Neural progenitor cell (in vitro differentiated cells): ENCODE results near the gene ANKRD12. TPM values are rescaled to one million over a fixed set of nuclear protein-coding genes. Genes with fewer than 3 reads are reported as not detected.

Experiments
- DNase-seq: peaks from one replicate; pipeline ENCODE4 v3.0.0-alpha.2; 2016; ENCODE audit warnings: low spot score
- H2AFZ ChIP-seq: fragments of 200-600 bp; sonication (generic); replicated peaks from 2 replicates; pipeline ENCODE4 v1.6.1; 2016; ENCODE audit warnings: antibody characterized with exemption
- H3F3A ChIP-seq: fragments of 200-600 bp; sonication (generic); 2 replicates; pipeline ENCODE4 v1.6.1; 2016; ENCODE audit warnings: antibody characterized with exemption, low read depth
- H3K27ac ChIP-seq: fragments of 200-600 bp; sonication (generic); 2 replicates; pipeline ENCODE4 v1.5.1; 2016; ENCODE audit warnings: mild to moderate bottlenecking
- H3K27me3 ChIP-seq: fragments of 200-600 bp; sonication (generic); 2 replicates; pipeline ENCODE4 v1.6.1; 2016; ENCODE audit warnings: mild to moderate bottlenecking, moderate library complexity
- H3K36me3 ChIP-seq: fragments of 200-600 bp; sonication (generic); 2 replicates; pipeline ENCODE4 v1.5.1; 2016
- H3K4me1 ChIP-seq: fragments of 200-600 bp; sonication (generic); 2 replicates; pipeline ENCODE4 v1.6.1; 2016; ENCODE audit warnings: mixed run types
- H3K4me2 ChIP-seq: fragments of 200-600 bp; sonication (generic); 2 replicates; pipeline ENCODE4 v1.6.1; 2016
- H3K4me3 ChIP-seq: fragments of 200-600 bp; sonication (generic); 2 replicates; pipeline ENCODE4 v1.5.1; 2016
- H3K79me2 ChIP-seq: fragments of 200-600 bp; sonication (generic); 2 replicates; pipeline ENCODE4 v1.6.1; 2016; ENCODE audit warnings: low read depth
- H3K9ac ChIP-seq: fragments of 200-600 bp; sonication (generic); 2 replicates; pipeline ENCODE4 v1.6.1; 2016
- H3K9me3 ChIP-seq: fragments of 200-600 bp; sonication (generic); 2 replicates; pipeline ENCODE4 v1.5.1; 2016; ENCODE audit warnings: low read depth
- H4K20me1 ChIP-seq: fragments of 200-600 bp; sonication (generic); 2 replicates; pipeline ENCODE4 v1.6.1; 2016; ENCODE audit warnings: low read depth
- H3K27ac Mint-ChIP-seq: 3 replicates; pipeline ENCODE4 v1.8.0; 2021; ENCODE audit warnings: mixed read lengths
- H3K27me3 Mint-ChIP-seq: 2 replicates; pipeline ENCODE4 v1.8.0; 2022; ENCODE audit warnings: low read depth, mild to moderate bottlenecking, inconsistent platforms, moderate library complexity, mixed read lengths; ENCODE audit not compliant: insufficient read depth
- H3K36me3 Mint-ChIP-seq: 3 replicates; pipeline ENCODE4 v1.8.0; 2021; ENCODE audit warnings: mixed read lengths
- H3K4me1 Mint-ChIP-seq: 3 replicates; pipeline ENCODE4 v1.8.0; 2021; ENCODE audit warnings: mixed read lengths
- H3K4me3 Mint-ChIP-seq: 3 replicates; pipeline ENCODE4 v1.8.0; 2021; ENCODE audit warnings: mild to moderate bottlenecking, moderate library complexity, mixed read lengths
- H3K9me3 Mint-ChIP-seq: 3 replicates; pipeline ENCODE4 v1.8.0; 2020; ENCODE audit warnings: mixed read lengths
- EZH2 ChIP-seq: fragments of 200-600 bp; sonication (generic); IDR thresholded peaks from 2 replicates; pipeline ENCODE4 v1.6.1; 2017; ENCODE audit warnings: antibody characterized with exemption, mild to moderate bottlenecking, moderate library complexity
- EZH2phosphoT487 ChIP-seq: fragments of 200-600 bp; sonication (generic); IDR thresholded peaks from 2 replicates; pipeline ENCODE4 v1.6.1; 2017; ENCODE audit warnings: antibody characterized with exemption
- total RNA-seq: library from RNA; depleted of rRNA; stranded (reverse); fragments of >200 nt; gene quantifications from 2 replicates; pipeline ENCODE4 v1.2.3, GENCODE V29; 2015; ENCODE audit warnings: low replicate concordance
- TF ChIP-seq, protein P1 (sequence below): fragments of 200-600 bp; sonication (generic); IDR thresholded peaks from 2 replicates; pipeline ENCODE4 v1.5.1; 2017; ENCODE audit warnings: antibody characterized with exemption, mild to moderate bottlenecking

Gene ANKRD12
- total RNA-seq, 1 donor from 2014 or later: 38.2 TPM

DNA sequence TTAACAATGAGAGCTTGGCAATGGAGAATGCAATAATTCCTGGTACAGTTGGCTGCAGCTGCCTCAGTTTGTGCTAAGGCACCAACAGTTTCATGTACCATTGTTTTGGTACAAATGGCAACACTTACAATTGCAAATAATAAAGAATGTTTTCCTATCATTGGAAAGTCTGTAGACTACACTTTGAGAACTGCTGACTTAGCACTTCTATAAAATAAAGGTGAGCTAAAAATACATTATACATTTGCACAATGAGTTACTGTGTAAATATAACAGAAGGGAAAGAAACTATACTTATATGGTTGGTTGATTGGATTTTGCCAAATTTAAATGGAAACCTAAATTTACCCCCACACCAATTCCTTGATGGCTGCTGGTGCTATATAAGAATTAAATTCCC lies 153.1 kb downstream of the ANKRD12 start:
- Mint-ChIP-seq H3K9me3 (peaks cover 11% of the 10 kb centered on the region), H3K27ac (no peak overlapping the region), H3K4me1 (peaks cover 5% of the 10 kb centered on the region), H3K4me3 (no peak overlapping the region), H3K27me3 (peaks cover 2% of the 10 kb centered on the region), H3K36me3 (peaks cover 8% of the 10 kb centered on the region)
- Histone ChIP-seq H4K20me1 (no peaks in the 10 kb centered on the region), H3K4me3 (no peak overlapping the region), H3K4me1 (no peaks in the 10 kb centered on the region), H3F3A (no peaks in the 10 kb centered on the region), H3K9me3 (peaks cover 4% of the 10 kb centered on the region), H3K27ac (no peak overlapping the region), H2AFZ (no peak overlapping the region), H3K36me3 (no peaks in the 10 kb centered on the region), H3K79me2 (no peaks in the 10 kb centered on the region), H3K27me3 (no peaks in the 10 kb centered on the region), H3K9ac (no peak overlapping the region), H3K4me2 (no peak overlapping the region)
- no peak for TF ChIP-seq EZH2
- no peak for TF ChIP-seq EZH2phosphoT487
- TF ChIP-seq, protein P1, sequence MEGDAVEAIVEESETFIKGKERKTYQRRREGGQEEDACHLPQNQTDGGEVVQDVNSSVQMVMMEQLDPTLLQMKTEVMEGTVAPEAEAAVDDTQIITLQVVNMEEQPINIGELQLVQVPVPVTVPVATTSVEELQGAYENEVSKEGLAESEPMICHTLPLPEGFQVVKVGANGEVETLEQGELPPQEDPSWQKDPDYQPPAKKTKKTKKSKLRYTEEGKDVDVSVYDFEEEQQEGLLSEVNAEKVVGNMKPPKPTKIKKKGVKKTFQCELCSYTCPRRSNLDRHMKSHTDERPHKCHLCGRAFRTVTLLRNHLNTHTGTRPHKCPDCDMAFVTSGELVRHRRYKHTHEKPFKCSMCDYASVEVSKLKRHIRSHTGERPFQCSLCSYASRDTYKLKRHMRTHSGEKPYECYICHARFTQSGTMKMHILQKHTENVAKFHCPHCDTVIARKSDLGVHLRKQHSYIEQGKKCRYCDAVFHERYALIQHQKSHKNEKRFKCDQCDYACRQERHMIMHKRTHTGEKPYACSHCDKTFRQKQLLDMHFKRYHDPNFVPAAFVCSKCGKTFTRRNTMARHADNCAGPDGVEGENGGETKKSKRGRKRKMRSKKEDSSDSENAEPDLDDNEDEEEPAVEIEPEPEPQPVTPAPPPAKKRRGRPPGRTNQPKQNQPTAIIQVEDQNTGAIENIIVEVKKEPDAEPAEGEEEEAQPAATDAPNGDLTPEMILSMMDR: no peak
- no peak for DNase-seq

DNA sequence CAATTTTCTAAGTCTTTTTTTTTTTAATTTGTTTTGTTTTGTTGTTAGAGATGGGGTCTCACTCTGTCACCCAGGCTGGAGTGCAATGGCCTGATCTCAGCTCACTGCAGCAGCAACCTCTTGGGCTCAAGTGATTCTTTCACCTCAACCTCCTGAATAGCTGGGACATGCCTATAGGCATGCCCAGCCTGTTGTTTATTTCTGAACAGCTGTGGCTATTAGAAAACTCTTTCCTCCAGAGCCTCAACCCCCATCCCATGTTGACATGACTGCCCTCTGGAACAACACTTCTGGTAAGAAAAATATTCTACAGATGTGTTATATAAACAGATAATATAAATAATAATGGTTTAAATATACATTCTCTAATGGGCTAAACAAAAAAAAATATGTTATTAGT lies 153.6 kb downstream of the ANKRD12 start:
- Mint-ChIP-seq H3K27ac (no peak overlapping the region), H3K4me1 (peaks cover 5% of the 10 kb centered on the region), H3K27me3 (peaks cover 2% of the 10 kb centered on the region), H3K36me3 (peaks cover 8% of the 10 kb centered on the region), H3K9me3 (peaks cover 11% of the 10 kb centered on the region), H3K4me3 (no peak overlapping the region)
- Histone ChIP-seq H4K20me1 (no peaks in the 10 kb centered on the region), H3K9me3 (peaks cover 4% of the 10 kb centered on the region), H3K9ac (no peak overlapping the region), H3K4me1 (no peaks in the 10 kb centered on the region), H3F3A (no peaks in the 10 kb centered on the region), H3K27me3 (no peaks in the 10 kb centered on the region), H3K27ac (no peak overlapping the region), H2AFZ (no peak overlapping the region), H3K79me2 (no peaks in the 10 kb centered on the region), H3K4me2 (no peak overlapping the region), H3K36me3 (no peaks in the 10 kb centered on the region), H3K4me3 (no peak overlapping the region)
- DNase-seq: no peak
- TF ChIP-seq EZH2 (no peak), EZH2phosphoT487 (no peak)
- TF ChIP-seq, protein P1: no peak

DNA sequence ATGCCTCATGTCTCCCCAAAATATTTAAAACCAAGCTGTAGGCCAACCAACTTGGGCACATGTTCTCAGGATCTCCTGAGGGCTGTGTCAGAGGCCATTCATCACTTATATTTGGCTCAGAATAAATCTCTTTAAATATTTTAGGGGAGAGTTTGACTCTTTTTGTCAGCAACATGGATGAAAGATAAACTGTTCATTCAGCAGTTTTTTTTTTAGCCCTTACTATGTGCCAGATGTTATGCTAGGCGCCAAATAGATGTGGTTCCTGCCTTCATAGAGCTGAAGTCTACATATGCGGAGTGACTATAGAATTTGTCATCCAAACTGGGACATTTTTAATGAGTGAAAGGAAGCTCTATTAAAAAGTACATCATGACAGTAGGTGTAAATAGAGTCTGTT lies 155.5 kb downstream of the ANKRD12 start:
- Mint-ChIP-seq H3K27me3 (peaks cover 2% of the 10 kb centered on the region), H3K4me1 (no peaks in the 10 kb centered on the region), H3K9me3 (peaks cover 16% of the 10 kb centered on the region), H3K36me3 (peaks cover 2% of the 10 kb centered on the region), H3K4me3 (no peak overlapping the region), H3K27ac (no peak overlapping the region)
- Histone ChIP-seq H3K9me3 (peaks cover 4% of the 10 kb centered on the region), H3K27me3 (no peaks in the 10 kb centered on the region), H3K27ac (no peak overlapping the region), H4K20me1 (no peaks in the 10 kb centered on the region), H3K9ac (no peak overlapping the region), H3K4me3 (no peak overlapping the region), H2AFZ (no peak overlapping the region), H3K79me2 (no peaks in the 10 kb centered on the region), H3K36me3 (peaks cover 4% of the 10 kb centered on the region), H3K4me1 (no peaks in the 10 kb centered on the region), H3K4me2 (no peak overlapping the region), H3F3A (no peaks in the 10 kb centered on the region)
- DNase-seq: no peak
- TF ChIP-seq, protein P1: no peak
- TF ChIP-seq EZH2phosphoT487 (no peak), EZH2 (no peak)
